ENCODE data around the gene KLRC3. TPM values are rescaled to one million over a fixed set of nuclear protein-coding genes. Genes with fewer than 3 reads are reported as not detected.
"Not testable (repeated sequence)": the region's sequence is repeated elsewhere in the genome, so short reads cannot be mapped to it uniquely, and the experiment has no call there.

The KLRC3 gene
- total RNA-seq (ENCODE audit: unreplicated experiment) = not detected
- long read RNA-seq = 0 reads

GRCh38 chr12:10420334-10420733 lies at the start of gene KLRC3:
Gene KLRC3, minus strand, starts transcription at chr12:10420595. Its CDS starts 45 bp downstream, at chr12:10420550.
- not testable (repeated sequence) for H3K4me1 Mint-ChIP-seq (ENCODE audit: low read depth, unreplicated experiment); H3K36me3 Mint-ChIP-seq (ENCODE audit: unreplicated experiment); H3K4me3 Mint-ChIP-seq (ENCODE audit: unreplicated experiment); DNase-seq; H3K27me3 Mint-ChIP-seq (ENCODE audit: unreplicated experiment); H3K9me3 Mint-ChIP-seq (ENCODE audit: unreplicated experiment); H3K27ac Mint-ChIP-seq (ENCODE audit: unreplicated experiment)

- Mint-ChIP-seq H3K27me3 (ENCODE audit: unreplicated experiment) (no peaks in the 10 kb centered on the region), H3K4me1 (ENCODE audit: low read depth, unreplicated experiment) (no peaks in the 10 kb centered on the region), H3K9me3 (ENCODE audit: unreplicated experiment) (peaks cover 1% of the 10 kb centered on the region), H3K36me3 (ENCODE audit: unreplicated experiment) (no peaks in the 10 kb centered on the region), H3K27ac (ENCODE audit: unreplicated experiment) (no peak overlapping the region), H3K4me3 (ENCODE audit: unreplicated experiment) (no peak overlapping the region)
- TF ChIP-seq, protein P1, sequence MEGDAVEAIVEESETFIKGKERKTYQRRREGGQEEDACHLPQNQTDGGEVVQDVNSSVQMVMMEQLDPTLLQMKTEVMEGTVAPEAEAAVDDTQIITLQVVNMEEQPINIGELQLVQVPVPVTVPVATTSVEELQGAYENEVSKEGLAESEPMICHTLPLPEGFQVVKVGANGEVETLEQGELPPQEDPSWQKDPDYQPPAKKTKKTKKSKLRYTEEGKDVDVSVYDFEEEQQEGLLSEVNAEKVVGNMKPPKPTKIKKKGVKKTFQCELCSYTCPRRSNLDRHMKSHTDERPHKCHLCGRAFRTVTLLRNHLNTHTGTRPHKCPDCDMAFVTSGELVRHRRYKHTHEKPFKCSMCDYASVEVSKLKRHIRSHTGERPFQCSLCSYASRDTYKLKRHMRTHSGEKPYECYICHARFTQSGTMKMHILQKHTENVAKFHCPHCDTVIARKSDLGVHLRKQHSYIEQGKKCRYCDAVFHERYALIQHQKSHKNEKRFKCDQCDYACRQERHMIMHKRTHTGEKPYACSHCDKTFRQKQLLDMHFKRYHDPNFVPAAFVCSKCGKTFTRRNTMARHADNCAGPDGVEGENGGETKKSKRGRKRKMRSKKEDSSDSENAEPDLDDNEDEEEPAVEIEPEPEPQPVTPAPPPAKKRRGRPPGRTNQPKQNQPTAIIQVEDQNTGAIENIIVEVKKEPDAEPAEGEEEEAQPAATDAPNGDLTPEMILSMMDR (IDR thresholded peaks at IDR 0.05; ENCODE audit: partially characterized antibody, unreplicated experiment) = no peak
- DNase-seq = no peak
Measured at GRCh38 chr12:10469701-10470100, 49.3 kb upstream of the KLRC3 start.

- no peak overlapping the region for H3K4me3 Mint-ChIP-seq (ENCODE audit: unreplicated experiment)
- H3K4me1 Mint-ChIP-seq (ENCODE audit: low read depth, unreplicated experiment) = no peaks in the 10 kb centered on the region
- H3K27me3 Mint-ChIP-seq (ENCODE audit: unreplicated experiment) = no peaks in the 10 kb centered on the region
- TF ChIP-seq, protein P1 (IDR thresholded peaks at IDR 0.05; ENCODE audit: partially characterized antibody, unreplicated experiment) = no peak
- H3K9me3 Mint-ChIP-seq (ENCODE audit: unreplicated experiment) = peaks cover 1% of the 10 kb centered on the region
- H3K27ac Mint-ChIP-seq (ENCODE audit: unreplicated experiment) = no peak overlapping the region
- H3K36me3 Mint-ChIP-seq (ENCODE audit: unreplicated experiment) = no peaks in the 10 kb centered on the region
- no peak for DNase-seq
Measured at GRCh38 chr12:10466311-10466710, 45.9 kb upstream of the KLRC3 start.

DNA sequence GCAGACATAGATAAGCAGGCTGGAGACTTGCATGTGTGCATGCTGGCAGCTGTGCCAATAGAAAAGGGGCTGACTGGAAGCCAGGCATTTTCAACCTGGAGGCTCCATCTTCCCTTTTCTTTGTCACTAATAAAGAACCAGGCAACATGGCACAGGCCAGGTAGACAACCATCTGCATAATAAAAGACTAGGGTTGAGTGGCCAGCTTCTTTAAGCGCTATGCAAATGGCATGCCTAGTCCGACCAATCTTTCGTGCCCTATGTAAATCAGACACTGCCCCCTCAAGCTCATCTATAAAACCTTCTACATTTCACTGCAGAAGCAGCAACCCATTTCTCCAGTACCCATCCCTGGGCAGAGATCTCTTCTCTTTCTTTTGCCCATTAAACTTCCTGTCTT lies 37.4 kb upstream of the KLRC3 start:
- Mint-ChIP-seq H3K9me3 (ENCODE audit: unreplicated experiment) (peaks cover 6% of the 10 kb centered on the region), H3K4me1 (ENCODE audit: low read depth, unreplicated experiment) (no peaks in the 10 kb centered on the region), H3K36me3 (ENCODE audit: unreplicated experiment) (peaks cover 11% of the 10 kb centered on the region), H3K27me3 (ENCODE audit: unreplicated experiment) (no peaks in the 10 kb centered on the region), H3K27ac (ENCODE audit: unreplicated experiment) (no peak overlapping the region), H3K4me3 (ENCODE audit: unreplicated experiment) (no peak overlapping the region)
- no peak for DNase-seq
- TF ChIP-seq, protein P1 (IDR thresholded peaks at IDR 0.05; ENCODE audit: partially characterized antibody, unreplicated experiment) = no peak

GRCh38 chr12:10456856-10457255 lies 36.5 kb upstream of the KLRC3 start:
- no peak overlapping the region for H3K27ac Mint-ChIP-seq (ENCODE audit: unreplicated experiment)
- H3K4me3 Mint-ChIP-seq (ENCODE audit: unreplicated experiment) = no peak overlapping the region
- TF ChIP-seq, protein P1 (IDR thresholded peaks at IDR 0.05; ENCODE audit: partially characterized antibody, unreplicated experiment) = no peak
- no peaks in the 10 kb centered on the region for H3K27me3 Mint-ChIP-seq (ENCODE audit: unreplicated experiment)
- no peaks in the 10 kb centered on the region for H3K4me1 Mint-ChIP-seq (ENCODE audit: low read depth, unreplicated experiment)
- H3K36me3 Mint-ChIP-seq (ENCODE audit: unreplicated experiment) = peaks cover 11% of the 10 kb centered on the region
- peaks cover 6% of the 10 kb centered on the region for H3K9me3 Mint-ChIP-seq (ENCODE audit: unreplicated experiment)
- no peak for DNase-seq

Data from glutamatergic neuron (in vitro differentiated cells).